ENCODE data around the gene NEK8. TPM values are rescaled to one million over a fixed set of nuclear protein-coding genes. Genes with fewer than 3 reads are reported as not detected.

Gene NEK8
- total and polyA plus RNA-seq, 2 of the 8 experiments (the other 6 are each of a cell fraction or from before 2014, with no cell fraction given), result 14.9 to 23.3 TPM

GRCh38 chr17:28702026-28702751, 26.4 kb upstream of the NEK8 start:
- WGBS, 2 experiments (ENCODE audit: extremely low coverage in 1 of 2, insufficient coverage in 1 of 2, insufficient read length in 1 of 2, insufficient replicate concordance in 2 of 2, low coverage in 1 of 2, low lambda C conversion rate in 2 of 2, missing lambda C conversion rate in 1 of 2), result 93% methylated on average over 10 of the region's 10 CpGs; no CpG with 5 or more reads in 1 of the 2 experiments
- Histone ChIP-seq H3K23ac (ENCODE audit: insufficient read length) (no peak overlapping the region), H3K27me3 (replicated peaks in 1 of 4; ENCODE audit: control insufficient read depth in 3 of 4, extremely low read depth in 1 of 4, insufficient read depth in 3 of 4, low read length in 3 of 4) (no peaks in the 10 kb centered on the region), H2AFZ (ENCODE audit: low read length) (no peak overlapping the region), H4K91ac (replicated peaks; ENCODE audit: insufficient read length, low read length) (no peak overlapping the region), H4K20me1 (replicated peaks in 1 of 2; ENCODE audit: control insufficient read depth in 1 of 2, insufficient read depth in 2 of 2, low read length in 2 of 2) (peaks cover 10 to 24% of the 10 kb centered on the region in 2 experiments), H4K5ac (ENCODE audit: insufficient read length, low read depth, low read length) (no peak overlapping the region), H3K56ac (replicated peaks; ENCODE audit: insufficient read length, low read depth, low read length) (no peak overlapping the region), H3K79me2 (ENCODE audit: control insufficient read depth in 1 of 2, insufficient read depth in 2 of 2, low read length in 2 of 2) (no peaks in the 10 kb centered on the region), H3K4ac (replicated peaks; ENCODE audit: insufficient read length, low read depth, low read length) (no peak overlapping the region), H3K4me1 (replicated peaks in 1 of 4; ENCODE audit: control insufficient read depth in 3 of 4, insufficient read depth in 4 of 4, low read length in 3 of 4) (peaks cover 0 to 11% (median 4%) of the 10 kb centered on the region in 4 experiments; a peak in 4 of 7 replicates), H2BK20ac (ENCODE audit: low read length) (no peak overlapping the region), H3K23me2 (ENCODE audit: low read depth, low read length) (no peaks in the 10 kb centered on the region), H4K8ac (ENCODE audit: extremely low read depth, insufficient read depth, low read length) (no peak overlapping the region; the same call in 1 of the 2 replicates), H3K4me3 (ENCODE audit: extremely low read depth in 1 of 4, insufficient read depth in 2 of 4, low read depth in 3 of 4, low read length in 4 of 4) (no peak overlapping the region), H2AK5ac (ENCODE audit: low read depth, low read length) (no peak overlapping the region), H2BK12ac (ENCODE audit: low read depth, low read length) (no peak overlapping the region), H3K14ac (ENCODE audit: insufficient read length) (no peak overlapping the region), H3K4me2 (ENCODE audit: insufficient read depth in 1 of 2, low read depth in 2 of 2, low read length in 2 of 2) (peak overlapping the region in 1 of 2 experiments; percentile 32; a peak in 1 of 4 replicates), H3K36me3 (ENCODE audit: control insufficient read depth in 2 of 4, insufficient read depth in 4 of 4, low read length in 3 of 4) (peaks cover 35 to 61% (median 55%) of the 10 kb centered on the region in 4 experiments), H3K79me1 (ENCODE audit: low read depth, low read length) (no peaks in the 10 kb centered on the region), H3K18ac (ENCODE audit: extremely low read depth, low read length) (no peak overlapping the region), H2BK15ac (ENCODE audit: low read length) (no peak overlapping the region), H2BK5ac (ENCODE audit: low read depth, low read length) (no peak overlapping the region), H3K27ac (ENCODE audit: low read depth, low read length) (0 out of 2 replicates have a peak overlapping the region, but pooled peaks have one; percentile 19), H3K9ac (replicated peaks in 1 of 4; ENCODE audit: extremely low read depth in 1 of 4, low read depth in 3 of 4, low read length in 3 of 4) (no peak overlapping the region; a peak in 1 of 7 replicates), H3K9me3 (ENCODE audit: insufficient read depth in 2 of 2, low read depth in 1 of 2, low read length in 1 of 2) (no peaks in the 10 kb centered on the region), H2BK120ac (replicated peaks; ENCODE audit: low read depth, low read length) (no peak overlapping the region)
- FAIRE-seq, result no peak
- DNase-seq (ENCODE audit: low read depth in 1 of 2, low spot score in 2 of 2), result no peak
- TF ChIP-seq POLR2A (IDR thresholded peaks at IDR 0.05; ENCODE audit: control extremely low read depth in 1 of 2, low read depth in 2 of 2, low read length in 2 of 2) (peak in 1 of 2 experiments; percentile 45; a peak in 1 of 3 replicates), CREB1 (IDR thresholded peaks at IDR 0.05) (no peak), POLR2AphosphoS5 (IDR thresholded peaks at IDR 0.05; ENCODE audit: low read depth, low read length) (peak; percentile 23; the same call in 1 of the 2 replicates), EGR1 (IDR thresholded peaks at IDR 0.05; ENCODE audit: borderline replicate concordance, low read depth, low read length) (no peak)
- ChIA-PET CTCF (ENCODE audit: partially characterized antibody) (interaction anchor here (0.6 to 2.5 kb wide), 9 partner anchors 33 to 325 kb away, joined by 3 to 9 read pairs (median 3); no protein-coding TSS in a partner anchor), POLR2A (ENCODE audit: partially characterized antibody) (interaction anchor here (0.8 to 4.8 kb wide), 15 partner anchors 9 to 117 kb away, joined by 3 to 47 read pairs (median 5); partner anchors contain the start of genes PROCA1 and RPL23A)
